Activated CD8-positive, alpha-beta memory T cell treated with anti-CD3 and anti-CD28 coated beads, Interleukin-2, amount 50 U/mL, for 48 hours (primary cell): ENCODE data around the gene KIF1B.
A peak's percentile ranks its signal among the peaks of the same experiment; 100 is the strongest.

Experiments used
- DNase-seq: peaks from one replicate; pipeline ENCODE4 v3.0.0-alpha.2; 2020

KIF1B gene

GRCh38 chr1:10287023-10287645 lies 76.8 kb downstream of the KIF1B start:
- no peak for DNase-seq

GRCh38 chr1:10288029-10288615 lies 77.8 kb downstream of the KIF1B start:
- no peak for DNase-seq

GRCh38 chr1:10291705-10292104 lies 81.3 kb downstream of the KIF1B start:
- no peak for DNase-seq

- no peak for DNase-seq
Measured at GRCh38 chr1:10292188-10292587, 81.8 kb downstream of the KIF1B start.

GRCh38 chr1:10295481-10296085 lies 85.2 kb downstream of the KIF1B start:
- no peak for DNase-seq

- no peak for DNase-seq
Measured at GRCh38 chr1:10299151-10299550, 88.8 kb downstream of the KIF1B start.

GRCh38 chr1:10302416-10302815 lies 92.0 kb downstream of the KIF1B start:
- DNase-seq: no peak

- no peak for DNase-seq
Measured at GRCh38 chr1:10304295-10304694, 93.9 kb downstream of the KIF1B start.

GRCh38 chr1:10306435-10306834 lies 96.1 kb downstream of the KIF1B start:
- no peak for DNase-seq

GRCh38 chr1:10308001-10308400 lies 97.6 kb downstream of the KIF1B start:
- DNase-seq: no peak

- DNase-seq: no peak
Measured at GRCh38 chr1:10309243-10310011, 99.1 kb downstream of the KIF1B start.

- DNase-seq: no peak
Measured at GRCh38 chr1:10316752-10317151, 106.4 kb downstream of the KIF1B start.

GRCh38 chr1:10319750-10320149 lies 109.4 kb downstream of the KIF1B start:
- DNase-seq: no peak

GRCh38 chr1:10320336-10320735 lies 110.0 kb downstream of the KIF1B start:
- DNase-seq: no peak

- no peak for DNase-seq
Measured at GRCh38 chr1:10322821-10323220, 112.5 kb downstream of the KIF1B start.

- no peak for DNase-seq
Measured at GRCh38 chr1:10324627-10325026, 114.3 kb downstream of the KIF1B start.

GRCh38 chr1:10325521-10325920 lies 115.2 kb downstream of the KIF1B start:
- no peak for DNase-seq

- DNase-seq: no peak
Measured at GRCh38 chr1:10326251-10326650, 115.9 kb downstream of the KIF1B start.

GRCh38 chr1:10328180-10328963 lies 118.0 kb downstream of the KIF1B start:
- no peak for DNase-seq

- no peak for DNase-seq
Measured at GRCh38 chr1:10337436-10337835, 127.1 kb downstream of the KIF1B start.

- DNase-seq: peak; percentile 64
Measured at GRCh38 chr1:10338047-10338446, 127.7 kb downstream of the KIF1B start.

- DNase-seq: no peak
Measured at GRCh38 chr1:10338611-10339010, 128.2 kb downstream of the KIF1B start.

- no peak for DNase-seq
Measured at GRCh38 chr1:10339036-10339567, 128.7 kb downstream of the KIF1B start.
